Measurements from ENCODE around the gene SCFD2.

SCFD2 gene

GRCh38 chr4:53132132-53132891, 233.5 kb downstream of the SCFD2 start:
- no peak for DNase-seq

GRCh38 chr4:53131562-53131925, 234.3 kb downstream of the SCFD2 start:
- DNase-seq, result no peak

GRCh38 chr4:53130896-53131561, 234.8 kb downstream of the SCFD2 start:
- no peak for DNase-seq

GRCh38 chr4:53128706-53129357, 237.0 kb downstream of the SCFD2 start:
- DNase-seq, result no peak

- no peak for DNase-seq
These were observed 237.6 kb downstream of the SCFD2 start for GRCh38 chr4:53128231-53128630.

- no peak for DNase-seq
These were observed 238.5 kb downstream of the SCFD2 start for GRCh38 chr4:53127365-53127764.

GRCh38 chr4:53126099-53126498, 239.8 kb downstream of the SCFD2 start:
- DNase-seq, result no peak

- no peak for DNase-seq
These were observed 242.0 kb downstream of the SCFD2 start for GRCh38 chr4:53123819-53124218.

GRCh38 chr4:53123171-53123570, 242.7 kb downstream of the SCFD2 start:
- DNase-seq, result no peak

- no peak for DNase-seq
These were observed 243.4 kb downstream of the SCFD2 start for GRCh38 chr4:53122280-53123116.

- no peak for DNase-seq
These were observed 244.5 kb downstream of the SCFD2 start for GRCh38 chr4:53121264-53121865.

GRCh38 chr4:53120778-53121177, 245.1 kb downstream of the SCFD2 start:
- DNase-seq, result no peak

- DNase-seq, result no peak
These were observed 246.2 kb downstream of the SCFD2 start for GRCh38 chr4:53119680-53120079.

- DNase-seq, result no peak
These were observed 247.2 kb downstream of the SCFD2 start for GRCh38 chr4:53118676-53119075.

GRCh38 chr4:53116954-53117353, 248.9 kb downstream of the SCFD2 start:
- DNase-seq, result no peak

GRCh38 chr4:53113431-53114225, 252.2 kb downstream of the SCFD2 start:
- no peak for DNase-seq

GRCh38 chr4:53105313-53105712, 260.5 kb downstream of the SCFD2 start:
- DNase-seq, result no peak

- DNase-seq, result no peak
These were observed 262.4 kb downstream of the SCFD2 start for GRCh38 chr4:53103481-53103880.

GRCh38 chr4:53101191-53101581, 264.7 kb downstream of the SCFD2 start:
- no peak for DNase-seq

GRCh38 chr4:53100501-53101190, 265.2 kb downstream of the SCFD2 start:
- no peak for DNase-seq

- no peak for DNase-seq
These were observed 267.2 kb downstream of the SCFD2 start for GRCh38 chr4:53098681-53099121.

Measured in stimulated activated CD4-positive, alpha-beta T cell treated with anti-CD3 and anti-CD28 coated beads, Interleukin-2, amount 100 ng/mL, for 48 hours (primary cell).